GM19328 (cell line): Measurements from ENCODE around the gene IKBKE.

Source experiments
- ATAC-seq: cut with Tn5 transposase; IDR thresholded peaks from one replicate; pipeline ENCODE4 v1.9.1; 2021; ENCODE audit warnings: mild to moderate bottlenecking, moderate library complexity; ENCODE audit not compliant: unreplicated experiment

Gene IKBKE

DNA sequence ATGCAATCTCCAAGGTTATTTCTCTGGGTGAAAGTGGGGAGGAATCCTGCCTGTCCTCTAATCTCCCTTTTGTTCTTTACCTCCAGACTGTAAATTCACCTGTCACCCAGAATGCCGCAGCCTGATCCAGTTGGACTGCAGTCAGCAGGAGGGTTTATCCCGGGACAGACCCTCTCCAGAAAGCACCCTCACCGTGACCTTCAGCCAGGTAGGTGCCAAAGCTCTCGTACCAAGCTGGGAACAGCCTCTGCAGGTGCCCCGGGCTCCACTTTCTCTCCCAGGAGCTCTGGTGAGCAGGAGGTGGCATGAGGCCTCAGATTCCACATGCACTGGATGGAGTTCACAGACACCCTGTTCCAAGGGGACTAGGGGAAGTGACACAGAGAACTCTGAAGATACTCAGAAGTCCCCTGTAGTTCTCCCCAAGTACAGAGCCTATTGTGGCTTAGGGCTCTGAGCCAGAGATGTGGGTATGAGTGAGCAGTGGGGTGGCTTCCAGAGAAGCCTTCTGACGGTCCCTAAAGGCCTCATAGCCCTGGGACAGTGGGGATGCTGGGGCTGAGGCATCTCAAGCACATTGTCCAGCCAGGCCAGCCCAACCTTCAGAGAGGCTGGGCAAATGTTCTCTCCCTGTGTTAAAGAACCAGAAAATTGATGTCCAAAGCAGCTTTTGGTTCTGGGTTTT, 68.0 kb downstream of the IKBKE start:
- ATAC-seq: no peak

DNA sequence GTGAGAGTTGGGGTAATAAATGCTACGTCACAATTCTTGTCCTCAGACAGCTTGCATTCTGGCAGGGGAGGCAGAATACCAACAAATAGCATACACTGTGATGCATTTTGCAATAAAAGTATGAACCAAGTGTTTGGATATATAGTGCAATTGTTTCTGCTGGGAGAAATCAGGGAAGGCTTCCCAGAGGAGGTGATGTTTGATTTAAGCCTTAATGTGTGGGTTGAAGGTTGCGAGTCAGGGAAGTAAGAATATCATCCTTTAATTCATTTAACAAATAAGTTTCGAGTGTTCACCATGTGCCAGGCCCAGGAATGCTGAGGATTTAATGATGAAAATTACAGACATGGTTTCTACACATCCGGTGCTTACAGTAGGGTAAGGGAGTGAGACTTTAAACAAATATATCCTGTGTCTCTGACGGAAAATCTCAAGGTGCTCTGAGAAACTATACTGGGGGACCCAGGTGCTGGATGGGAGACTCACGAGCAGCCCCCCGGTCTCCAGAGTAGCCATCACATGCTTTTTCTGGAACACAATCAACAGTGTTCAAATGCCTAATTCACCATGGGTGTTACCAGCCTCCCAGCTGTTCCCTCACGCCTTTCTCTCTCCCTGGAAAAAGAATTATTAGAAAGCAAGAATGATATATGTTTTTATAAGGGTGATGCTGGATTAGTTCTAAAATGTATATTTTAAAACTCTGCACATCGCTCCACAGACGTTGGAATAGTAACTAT, 68.8 kb downstream of the IKBKE start:
- ATAC-seq: no peak

DNA sequence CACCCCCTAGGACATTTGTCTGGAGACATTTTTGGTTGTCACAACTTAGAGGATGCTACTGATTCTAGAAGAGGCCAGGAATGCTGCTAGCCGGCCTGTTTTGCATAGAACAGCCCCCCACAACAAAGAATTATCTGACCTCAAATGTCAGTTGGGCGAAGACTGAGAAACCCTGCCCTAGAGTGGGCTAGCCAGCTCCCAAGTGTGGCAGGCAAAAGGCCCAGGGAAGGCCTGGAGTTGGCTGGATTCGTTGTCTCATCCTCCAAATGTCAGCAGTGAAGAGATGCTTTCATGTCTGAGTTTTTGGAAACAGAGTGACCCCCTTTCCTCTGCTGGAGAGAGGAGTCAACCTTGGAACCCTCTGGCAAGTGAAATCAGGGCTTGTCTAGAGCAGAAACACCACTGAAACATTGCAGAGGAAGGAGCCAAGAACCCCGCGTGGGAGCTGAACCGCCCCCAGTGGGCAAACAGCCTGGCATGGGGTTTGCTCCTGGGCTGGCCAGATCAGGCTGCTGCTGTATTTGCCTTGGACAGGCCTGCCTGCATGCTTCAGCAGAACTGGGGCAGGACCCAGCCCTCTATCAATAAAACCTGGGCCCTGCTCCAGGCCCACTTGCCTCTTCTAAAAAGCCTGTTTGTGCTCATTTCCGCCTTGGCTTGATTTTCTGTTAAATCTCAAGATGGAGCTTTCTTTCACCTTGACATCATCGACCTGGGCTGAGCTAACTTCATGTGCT, 69.9 kb downstream of the IKBKE start:
- no peak for ATAC-seq

DNA sequence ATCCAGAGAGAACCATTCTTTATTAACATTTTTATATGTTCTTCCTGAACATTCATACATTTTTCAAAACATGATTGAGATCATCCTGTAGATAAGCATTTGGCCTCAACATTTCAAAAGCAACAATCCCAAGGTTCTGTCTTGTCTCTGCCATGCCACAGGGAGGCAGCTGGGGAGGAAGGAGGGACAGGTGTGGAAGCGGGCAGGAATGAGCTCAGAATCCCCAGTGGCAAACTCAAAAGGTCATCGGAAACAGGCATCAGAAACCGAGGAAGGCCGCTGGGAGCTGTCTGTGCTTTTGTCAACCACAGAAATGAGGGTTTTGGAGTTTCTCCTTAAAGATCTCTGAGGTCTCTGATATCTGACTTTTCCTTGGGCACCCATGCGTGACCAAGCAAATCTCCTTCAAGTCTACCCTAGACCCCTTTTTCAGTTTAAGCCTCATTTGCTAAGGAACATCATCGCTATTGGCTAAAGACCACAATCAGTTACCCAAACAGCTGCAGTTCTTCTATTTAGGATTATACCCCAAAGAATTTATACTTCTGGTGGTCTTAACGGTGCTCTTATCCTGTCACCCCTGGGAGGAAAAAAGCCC, 71.1 kb downstream of the IKBKE start:
- no peak for ATAC-seq

DNA sequence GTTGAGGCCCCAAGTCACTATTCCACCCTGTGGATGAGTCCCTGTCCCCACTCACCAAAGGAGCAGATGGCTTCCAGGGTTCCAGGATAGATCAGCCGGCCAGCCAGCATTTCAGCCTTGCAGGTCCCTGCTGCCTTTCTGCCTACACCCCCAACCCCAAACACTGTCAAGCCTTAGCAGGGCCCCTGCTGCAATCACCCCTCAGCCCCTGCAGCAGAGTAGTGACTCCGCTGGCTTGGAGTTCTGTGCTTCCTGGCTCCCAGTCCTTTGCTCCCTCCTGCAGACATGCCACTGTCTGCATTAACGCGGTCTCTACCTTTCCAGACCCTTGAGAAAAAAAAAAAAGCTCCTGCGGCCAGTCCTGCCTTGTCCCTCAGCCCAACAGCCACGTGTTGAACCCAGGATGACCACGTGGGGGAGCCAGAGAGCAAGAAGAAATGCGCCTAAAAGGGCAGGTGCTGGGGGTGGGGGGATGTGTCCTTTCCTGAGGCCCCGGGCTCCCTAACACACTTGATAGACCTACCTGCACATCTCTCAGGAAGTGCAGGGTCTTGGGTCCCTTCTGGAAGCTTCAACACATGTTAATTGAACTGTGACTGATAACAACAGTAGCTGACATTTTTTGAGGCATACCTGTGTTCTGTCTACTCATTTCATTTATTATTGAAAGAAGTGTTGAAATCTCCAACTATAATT, 74.4 kb downstream of the IKBKE start:
- no peak for ATAC-seq

DNA sequence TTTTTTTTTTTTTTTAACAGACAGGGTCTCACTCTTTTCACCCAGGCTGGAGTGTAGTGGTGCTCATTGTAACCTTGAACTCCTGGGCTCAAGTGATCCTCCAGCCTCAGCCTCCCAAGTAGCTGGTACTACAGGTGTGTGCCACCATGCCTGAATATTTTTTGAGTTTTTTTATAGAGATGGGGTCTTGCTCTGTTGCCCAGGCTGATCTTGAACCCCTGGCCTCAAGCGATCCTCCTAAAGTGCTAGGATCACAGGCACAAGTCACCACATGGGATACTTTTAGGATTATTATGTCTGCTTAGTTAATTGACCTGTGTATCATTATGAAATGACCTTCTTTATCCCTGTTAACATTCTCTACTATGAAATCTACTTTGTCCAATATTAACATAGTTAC, 75.1 kb downstream of the IKBKE start:
- ATAC-seq: no peak
